IMR-90 (cell line): ENCODE measurements around the gene HNRNPM.

ENCODE experiments used
- ELK1 ChIP-seq: fragments of 150-350 bp; IDR thresholded peaks from 2 replicates; pipeline ENCODE4 v1.6.1; 2016; ENCODE audit warnings: low read depth, mild to moderate bottlenecking, low read length, moderate library complexity, borderline replicate concordance
- MAZ ChIP-seq: IDR thresholded peaks from 2 replicates; pipeline ENCODE4 v1.6.1; 2012; ENCODE audit warnings: low read depth, mild to moderate bottlenecking, low read length, improper control_type of control experiment, moderate library complexity, borderline replicate concordance
- POLR2A ChIP-seq: IDR thresholded peaks from 2 replicates; pipeline ENCODE4 v1.6.1; 2012; ENCODE audit warnings: mild to moderate bottlenecking, low read depth, low read length
- TF ChIP-seq, protein P1 (sequence below): conservative IDR thresholded peaks from 2 replicates; pipeline ENCODE4 v1.5.1; 2012; ENCODE audit warnings: mild to moderate bottlenecking, low read depth, low read length, improper control_type of control experiment

DNA sequence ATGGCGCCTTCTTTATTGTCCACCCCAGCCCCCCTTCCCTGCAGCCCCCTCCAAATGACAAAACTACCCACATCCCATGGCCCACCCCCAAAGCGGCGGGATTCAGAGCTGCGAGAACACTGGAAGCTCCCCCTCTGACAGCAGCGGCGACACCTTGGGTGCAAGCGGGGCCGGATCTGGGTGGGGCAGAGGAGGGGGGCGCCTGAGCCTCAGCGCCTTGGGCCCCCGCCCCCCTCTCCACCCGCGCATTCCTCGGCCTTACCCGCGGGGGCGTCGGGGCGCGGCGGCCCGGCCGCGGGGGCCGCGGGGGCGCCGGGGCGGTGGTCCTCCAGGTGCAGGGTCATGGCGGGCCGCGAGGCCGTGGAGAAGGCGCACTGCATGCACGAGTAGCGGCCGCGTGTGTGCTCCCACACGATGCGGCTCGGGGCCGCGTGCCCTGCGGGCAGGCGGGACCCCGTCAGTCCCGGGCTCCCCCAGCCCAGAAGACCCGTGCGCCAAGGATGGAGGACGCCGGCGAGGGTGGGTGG lies 65.9 kb downstream of the HNRNPM start:
- TF ChIP-seq, protein P1, sequence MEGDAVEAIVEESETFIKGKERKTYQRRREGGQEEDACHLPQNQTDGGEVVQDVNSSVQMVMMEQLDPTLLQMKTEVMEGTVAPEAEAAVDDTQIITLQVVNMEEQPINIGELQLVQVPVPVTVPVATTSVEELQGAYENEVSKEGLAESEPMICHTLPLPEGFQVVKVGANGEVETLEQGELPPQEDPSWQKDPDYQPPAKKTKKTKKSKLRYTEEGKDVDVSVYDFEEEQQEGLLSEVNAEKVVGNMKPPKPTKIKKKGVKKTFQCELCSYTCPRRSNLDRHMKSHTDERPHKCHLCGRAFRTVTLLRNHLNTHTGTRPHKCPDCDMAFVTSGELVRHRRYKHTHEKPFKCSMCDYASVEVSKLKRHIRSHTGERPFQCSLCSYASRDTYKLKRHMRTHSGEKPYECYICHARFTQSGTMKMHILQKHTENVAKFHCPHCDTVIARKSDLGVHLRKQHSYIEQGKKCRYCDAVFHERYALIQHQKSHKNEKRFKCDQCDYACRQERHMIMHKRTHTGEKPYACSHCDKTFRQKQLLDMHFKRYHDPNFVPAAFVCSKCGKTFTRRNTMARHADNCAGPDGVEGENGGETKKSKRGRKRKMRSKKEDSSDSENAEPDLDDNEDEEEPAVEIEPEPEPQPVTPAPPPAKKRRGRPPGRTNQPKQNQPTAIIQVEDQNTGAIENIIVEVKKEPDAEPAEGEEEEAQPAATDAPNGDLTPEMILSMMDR = no peak
- no peak for TF ChIP-seq ELK1
- TF ChIP-seq POLR2A = no peak
- TF ChIP-seq MAZ = no peak
